Aortic smooth muscle cell (primary cell): Measurements from ENCODE around the gene PLEKHJ1. TPM values are rescaled to one million over a fixed set of nuclear protein-coding genes. Genes with fewer than 3 reads are reported as not detected.

Experiments
- total RNA-seq: library from RNA; depleted of rRNA; stranded (reverse); fragments of >200 nt; gene quantifications from 2 replicates; pipeline ENCODE4 v1.2.3, GENCODE V29; 2014

Gene PLEKHJ1, protein sequence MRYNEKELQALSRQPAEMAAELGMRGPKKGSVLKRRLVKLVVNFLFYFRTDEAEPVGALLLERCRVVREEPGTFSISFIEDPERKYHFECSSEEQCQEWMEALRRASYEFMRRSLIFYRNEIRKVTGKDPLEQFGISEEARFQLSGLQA
- 44.6 and 51.4 TPM in 2 replicates for total RNA-seq

DNA sequence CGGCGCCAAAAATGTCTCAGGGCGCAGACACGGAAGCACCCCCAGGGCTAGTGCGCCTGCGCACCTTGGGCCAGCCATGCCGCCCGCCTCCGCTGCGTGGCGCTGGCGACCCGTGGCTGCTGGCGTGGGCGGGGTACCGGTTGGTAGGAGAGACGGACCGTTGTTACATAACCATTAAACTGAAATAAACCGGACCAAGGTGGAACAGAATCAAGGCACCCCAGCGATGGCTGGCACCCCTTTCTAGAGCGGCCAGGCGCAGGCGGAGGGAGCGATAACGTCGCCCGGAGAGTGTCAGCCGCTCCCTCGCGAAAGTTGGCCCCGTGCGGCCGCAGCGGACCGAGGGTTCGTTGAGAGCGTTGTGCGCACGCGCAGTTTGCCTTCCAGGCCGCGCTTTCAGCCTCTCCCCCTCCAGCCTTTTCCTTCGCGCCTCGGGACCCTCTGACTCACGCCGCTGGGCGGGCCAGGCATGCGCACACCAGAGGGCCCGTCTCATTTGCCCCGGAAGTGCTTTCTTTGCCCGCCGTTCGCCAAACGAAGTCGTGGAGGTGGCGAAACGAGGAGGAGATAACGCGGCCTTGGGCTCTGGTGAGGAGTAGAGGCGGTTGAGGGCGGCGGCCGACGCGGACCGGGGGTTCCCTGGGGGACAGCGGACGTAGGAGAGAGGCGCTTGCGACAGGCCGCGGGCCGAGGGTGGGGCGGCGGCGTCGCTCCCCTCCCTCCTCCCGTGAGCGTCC lies at the start of gene PLEKHJ1, which contains the start of gene SF3A2:
PLEKHJ1 (minus strand) TSS at position 16 of the 737 bp plus-strand sequence. CDS start 81 bp downstream, outside the sequence.
SF3A2 (plus strand) TSS at position 511 of the 737 bp plus-strand sequence. CDS start 6,595 bp downstream, outside the sequence.

GRCh38 chr19:2282062-2282861 lies 46.1 kb upstream of the PLEKHJ1 start, which contains the start of gene PEAK3:
TSS of gene PEAK3 (minus strand) at chr19:2282175. CDS start at chr19:2280931, 1,244 bp downstream.

GRCh38 chr19:2255982-2256685 lies 20.0 kb upstream of the PLEKHJ1 start, which contains the start of gene JSRP1:
TSS of gene JSRP1 (minus strand) at chr19:2256417. CDS start at chr19:2255314, 1,103 bp downstream.

DNA sequence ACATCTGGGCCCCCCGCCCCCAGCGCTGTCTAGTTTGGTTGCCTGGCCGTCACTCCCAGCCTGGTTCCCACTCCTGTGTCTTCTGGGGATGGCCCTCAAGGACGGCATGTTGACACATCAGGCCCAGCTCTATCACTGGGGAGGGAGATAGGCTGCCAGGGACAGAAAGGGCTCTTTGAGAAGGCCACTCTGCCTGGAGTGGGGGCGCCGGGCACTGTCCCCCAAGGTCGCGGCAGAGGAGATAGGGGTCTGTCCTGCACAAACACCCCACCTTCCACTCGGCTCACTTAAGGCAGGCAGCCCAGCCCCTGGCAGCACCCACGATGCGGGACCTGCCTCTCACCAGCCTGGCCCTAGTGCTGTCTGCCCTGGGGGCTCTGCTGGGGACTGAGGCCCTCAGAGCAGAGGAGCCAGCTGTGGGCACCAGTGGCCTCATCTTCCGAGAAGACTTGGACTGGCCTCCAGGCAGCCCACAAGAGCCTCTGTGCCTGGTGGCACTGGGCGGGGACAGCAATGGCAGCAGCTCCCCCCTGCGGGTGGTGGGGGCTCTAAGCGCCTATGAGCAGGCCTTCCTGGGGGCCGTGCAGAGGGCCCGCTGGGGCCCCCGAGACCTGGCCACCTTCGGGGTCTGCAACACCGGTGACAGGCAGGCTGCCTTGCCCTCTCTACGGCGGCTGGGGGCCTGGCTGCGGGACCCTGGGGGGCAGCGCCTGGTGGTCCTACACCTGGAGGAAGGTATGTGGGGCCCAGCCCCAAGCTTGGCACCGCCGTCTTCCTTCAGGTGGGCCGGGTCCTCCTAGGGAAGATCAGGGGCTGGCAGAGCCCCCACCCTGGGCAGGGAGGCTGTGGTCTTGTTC lies 13.1 kb upstream of the PLEKHJ1 start, which contains the start of gene AMH:
AMH (plus strand) TSS at position 314 of the 857 bp plus-strand sequence; CDS start at position 324, 10 bp downstream.

Other genes with a start within 250 kb of the PLEKHJ1 start
- 31.4 and 42.0 TPM in 2 replicates for gene BTBD2, start 220.6 kb downstream of the PLEKHJ1 start, total RNA-seq
- 39.2 and 41.1 TPM in 2 replicates for gene MKNK2, start 185.1 kb downstream of the PLEKHJ1 start, total RNA-seq
- gene MOB3A, start 140.0 kb downstream of the PLEKHJ1 start, total RNA-seq, result 14.5 and 16.8 TPM in 2 replicates
- gene IZUMO4, start 139.4 kb downstream of the PLEKHJ1 start, total RNA-seq, result 1.4 and 1.6 TPM in 2 replicates
- gene AP3D1, start 84.8 kb downstream of the PLEKHJ1 start, total RNA-seq, result 102 and 105 TPM in 2 replicates
- 7.0 and 7.8 TPM in 2 replicates for gene DOT1L, start 72.4 kb downstream of the PLEKHJ1 start, total RNA-seq
- 24.7 and 40.2 TPM in 2 replicates for gene SF3A2, start 495 bp upstream of the PLEKHJ1 start, total RNA-seq
- gene AMH, start 13.0 kb upstream of the PLEKHJ1 start, total RNA-seq, result 0.92 and 0.93 TPM in 2 replicates
- not detected in 2 replicates for gene JSRP1, start 20.1 kb upstream of the PLEKHJ1 start, total RNA-seq
- not detected in 2 replicates for gene PEAK3, start 45.8 kb upstream of the PLEKHJ1 start, total RNA-seq
- gene LINGO3, start 71.8 kb upstream of the PLEKHJ1 start, total RNA-seq, result not detected in 2 replicates
- gene LSM7, start 92.3 kb upstream of the PLEKHJ1 start, total RNA-seq, result 74.2 and 99.2 TPM in 2 replicates
- gene SPPL2B, start 92.4 kb upstream of the PLEKHJ1 start, total RNA-seq, result 29.8 and 31.2 TPM in 2 replicates
- not detected in 2 replicates for gene TMPRSS9, start 123.9 kb upstream of the PLEKHJ1 start, total RNA-seq
- 29.0 and 34.5 TPM in 2 replicates for gene TIMM13, start 191.3 kb upstream of the PLEKHJ1 start, total RNA-seq
- 41.9 and 80.5 TPM in 2 replicates for gene LMNB2, start 220.6 kb upstream of the PLEKHJ1 start, total RNA-seq
- gene GADD45B, start 239.8 kb upstream of the PLEKHJ1 start, total RNA-seq, result 14.8 and 28.1 TPM in 2 replicates